GM19467 (cell line): ENCODE results near the gene CCSER1.
"Not testable (repeated sequence)": the region's sequence is repeated elsewhere in the genome, so short reads cannot be mapped to it uniquely, and the experiment has no call there.

Experiments used
- ATAC-seq: cut with Tn5 transposase; IDR thresholded peaks from one replicate; pipeline ENCODE4 v1.9.1; 2021; ENCODE audit warnings: mild to moderate bottlenecking, moderate library complexity; ENCODE audit not compliant: unreplicated experiment

The CCSER1 gene

GRCh38 chr4:90425893-90426292, 298.7 kb downstream of the CCSER1 start:
- ATAC-seq, result no peak

GRCh38 chr4:90438522-90438921, 311.3 kb downstream of the CCSER1 start:
- no peak for ATAC-seq

- no peak for ATAC-seq
Measured at GRCh38 chr4:90441770-90442169, 314.6 kb downstream of the CCSER1 start.

GRCh38 chr4:90442619-90443018, 315.4 kb downstream of the CCSER1 start:
- ATAC-seq, result no peak

GRCh38 chr4:90443231-90443630, 316.0 kb downstream of the CCSER1 start:
- no peak for ATAC-seq

GRCh38 chr4:90444904-90445303, 317.7 kb downstream of the CCSER1 start:
- no peak for ATAC-seq

GRCh38 chr4:90445380-90445779, 318.2 kb downstream of the CCSER1 start:
- no peak for ATAC-seq

- ATAC-seq, result no peak
Measured at GRCh38 chr4:90449626-90450025, 322.4 kb downstream of the CCSER1 start.

GRCh38 chr4:90456891-90457290, 329.7 kb downstream of the CCSER1 start:
- no peak for ATAC-seq

- no peak for ATAC-seq
Measured at GRCh38 chr4:90457817-90458216, 330.6 kb downstream of the CCSER1 start.

- ATAC-seq, result no peak
Measured at GRCh38 chr4:90458576-90458975, 331.4 kb downstream of the CCSER1 start.

- no peak for ATAC-seq
Measured at GRCh38 chr4:90474484-90474883, 347.3 kb downstream of the CCSER1 start.

- ATAC-seq, result no peak
Measured at GRCh38 chr4:90476019-90476418, 348.8 kb downstream of the CCSER1 start.

- no peak for ATAC-seq
Measured at GRCh38 chr4:90476586-90476985, 349.4 kb downstream of the CCSER1 start.

- ATAC-seq, result not testable (repeated sequence)
Measured at GRCh38 chr4:90484894-90485293, 357.7 kb downstream of the CCSER1 start.

- no peak for ATAC-seq
Measured at GRCh38 chr4:90486346-90486745, 359.2 kb downstream of the CCSER1 start.

- ATAC-seq, result no peak
Measured at GRCh38 chr4:90495211-90495610, 368.0 kb downstream of the CCSER1 start.

- no peak for ATAC-seq
Measured at GRCh38 chr4:90495936-90496335, 368.7 kb downstream of the CCSER1 start.

GRCh38 chr4:90498175-90498574, 371.0 kb downstream of the CCSER1 start:
- no peak for ATAC-seq

GRCh38 chr4:90503677-90504076, 376.5 kb downstream of the CCSER1 start:
- ATAC-seq, result no peak

- no peak for ATAC-seq
Measured at GRCh38 chr4:90515191-90515590, 388.0 kb downstream of the CCSER1 start.

- ATAC-seq, result no peak
Measured at GRCh38 chr4:90528551-90528950, 401.4 kb downstream of the CCSER1 start.

- no peak for ATAC-seq
Measured at GRCh38 chr4:90536408-90536807, 409.2 kb downstream of the CCSER1 start.

GRCh38 chr4:90537491-90537890, 410.3 kb downstream of the CCSER1 start:
- no peak for ATAC-seq
